ENCODE measurements around the gene ERGIC2. TPM values are rescaled to one million over a fixed set of nuclear protein-coding genes. Genes with fewer than 3 reads are reported as not detected.
"Not testable (repeated sequence)": the region's sequence is repeated elsewhere in the genome, so short reads cannot be mapped to it uniquely, and the experiment has no call there.

Gene ERGIC2
- total RNA-seq, 1 donor from 2014 or later = 70.3 TPM

GRCh38 chr12:29396774-29397173, 15.8 kb upstream of the ERGIC2 start:
- peaks cover 26% of the 10 kb centered on the region for H3K27me3 Mint-ChIP-seq (ENCODE audit: unreplicated experiment)
- no peaks in the 10 kb centered on the region for H3K36me3 Mint-ChIP-seq (ENCODE audit: unreplicated experiment)
- H3K27ac Mint-ChIP-seq (ENCODE audit: unreplicated experiment) = no peak overlapping the region
- H3K4me1 Mint-ChIP-seq (ENCODE audit: unreplicated experiment) = no peaks in the 10 kb centered on the region
- H3K9me3 Mint-ChIP-seq (ENCODE audit: unreplicated experiment) = no peaks in the 10 kb centered on the region
- TF ChIP-seq CTCF (IDR thresholded peaks at IDR 0.05) = no peak
- no peak for DNase-seq (ENCODE audit: extremely low spot score, unreplicated experiment)
- no peak overlapping the region for H3K4me3 Mint-ChIP-seq (ENCODE audit: unreplicated experiment)

- TF ChIP-seq CTCF (IDR thresholded peaks at IDR 0.05) = no peak
- no peak overlapping the region for H3K4me3 Mint-ChIP-seq (ENCODE audit: unreplicated experiment)
- H3K27ac Mint-ChIP-seq (ENCODE audit: unreplicated experiment) = no peak overlapping the region
- no peaks in the 10 kb centered on the region for H3K9me3 Mint-ChIP-seq (ENCODE audit: unreplicated experiment)
- no peaks in the 10 kb centered on the region for H3K4me1 Mint-ChIP-seq (ENCODE audit: unreplicated experiment)
- H3K36me3 Mint-ChIP-seq (ENCODE audit: unreplicated experiment) = no peaks in the 10 kb centered on the region
- no peak for DNase-seq (ENCODE audit: extremely low spot score, unreplicated experiment)
- peaks cover 27% of the 10 kb centered on the region for H3K27me3 Mint-ChIP-seq (ENCODE audit: unreplicated experiment)
Measured at GRCh38 chr12:29395356-29395755, 14.4 kb upstream of the ERGIC2 start.

- not testable (repeated sequence) for H3K4me1 Mint-ChIP-seq (ENCODE audit: unreplicated experiment); H3K27ac Mint-ChIP-seq (ENCODE audit: unreplicated experiment); DNase-seq (ENCODE audit: extremely low spot score, unreplicated experiment); H3K9me3 Mint-ChIP-seq (ENCODE audit: unreplicated experiment); H3K36me3 Mint-ChIP-seq (ENCODE audit: unreplicated experiment); H3K4me3 Mint-ChIP-seq (ENCODE audit: unreplicated experiment)
- H3K27me3 Mint-ChIP-seq (ENCODE audit: unreplicated experiment) = peaks cover 21% of the 10 kb centered on the region
Measured at GRCh38 chr12:29390419-29390818, 9.4 kb upstream of the ERGIC2 start.

GRCh38 chr12:29389295-29389919, 8.4 kb upstream of the ERGIC2 start:
- Mint-ChIP-seq H3K27ac (ENCODE audit: unreplicated experiment) (no peak overlapping the region), H3K27me3 (ENCODE audit: unreplicated experiment) (peaks cover 17% of the 10 kb centered on the region), H3K4me3 (ENCODE audit: unreplicated experiment) (no peak overlapping the region), H3K4me1 (ENCODE audit: unreplicated experiment) (no peaks in the 10 kb centered on the region), H3K9me3 (ENCODE audit: unreplicated experiment) (no peaks in the 10 kb centered on the region), H3K36me3 (ENCODE audit: unreplicated experiment) (no peaks in the 10 kb centered on the region)
- no peak for DNase-seq (ENCODE audit: extremely low spot score, unreplicated experiment)
- TF ChIP-seq CTCF (IDR thresholded peaks at IDR 0.05) = no peak

GRCh38 chr12:29386084-29386680, 5.2 kb upstream of the ERGIC2 start:
- DNase-seq (ENCODE audit: extremely low spot score, unreplicated experiment); H3K4me3 Mint-ChIP-seq (ENCODE audit: unreplicated experiment); H3K4me1 Mint-ChIP-seq (ENCODE audit: unreplicated experiment); H3K27ac Mint-ChIP-seq (ENCODE audit: unreplicated experiment); H3K9me3 Mint-ChIP-seq (ENCODE audit: unreplicated experiment); H3K36me3 Mint-ChIP-seq (ENCODE audit: unreplicated experiment): not testable (repeated sequence)
- H3K27me3 Mint-ChIP-seq (ENCODE audit: unreplicated experiment) = peaks cover 17% of the 10 kb centered on the region

- peaks cover 12% of the 10 kb centered on the region for H3K27me3 Mint-ChIP-seq (ENCODE audit: unreplicated experiment)
Measured at GRCh38 chr12:29385194-29385593, 4.2 kb upstream of the ERGIC2 start.

More at GRCh38 chr12:29385194-29385593, 4.2 kb upstream of the ERGIC2 start:
- H3K9me3 Mint-ChIP-seq (ENCODE audit: unreplicated experiment); H3K27ac Mint-ChIP-seq (ENCODE audit: unreplicated experiment); H3K4me1 Mint-ChIP-seq (ENCODE audit: unreplicated experiment); DNase-seq (ENCODE audit: extremely low spot score, unreplicated experiment); H3K4me3 Mint-ChIP-seq (ENCODE audit: unreplicated experiment); H3K36me3 Mint-ChIP-seq (ENCODE audit: unreplicated experiment): not testable (repeated sequence)

All from osteocyte (in vitro differentiated cells).